Pons (tissue), 1 donor: ENCODE data around the gene C3orf49.
A peak's percentile ranks its signal among the peaks of the same experiment; 100 is the strongest.

Source experiments
- DNase-seq: peaks from one replicate; pipeline ENCODE4 v3.0.0-alpha.2; 2016; ENCODE audit warnings: low spot score

C3orf49 gene

GRCh38 chr3:63819151-63819398, at the start of gene C3orf49:
Gene C3orf49 (plus strand): TSS chr3:63819299. CDS start chr3:63819472, 173 bp downstream.
- DNase-seq = no peak

GRCh38 chr3:63774781-63775180, 44.3 kb upstream of the C3orf49 start:
- DNase-seq = no peak

GRCh38 chr3:63779227-63779626, 39.9 kb upstream of the C3orf49 start:
- DNase-seq = no peak

- DNase-seq = peak; percentile 40
Measured at GRCh38 chr3:63791974-63792373, 27.1 kb upstream of the C3orf49 start.

GRCh38 chr3:63795438-63795837, 23.7 kb upstream of the C3orf49 start:
- no peak for DNase-seq

GRCh38 chr3:63798544-63798943, 20.6 kb upstream of the C3orf49 start:
- DNase-seq = no peak

- DNase-seq = no peak
Measured at GRCh38 chr3:63798949-63799348, 20.1 kb upstream of the C3orf49 start.

- no peak for DNase-seq
Measured at GRCh38 chr3:63800097-63800496, 19.0 kb upstream of the C3orf49 start.

GRCh38 chr3:63803911-63804310, 15.2 kb upstream of the C3orf49 start:
- no peak for DNase-seq

- DNase-seq = peak; percentile 15
Measured at GRCh38 chr3:63807961-63808565, 11.0 kb upstream of the C3orf49 start.

- DNase-seq = no peak
Measured at GRCh38 chr3:63808633-63809032, 10.5 kb upstream of the C3orf49 start.

GRCh38 chr3:63809607-63810006, 9.5 kb upstream of the C3orf49 start:
- no peak for DNase-seq

GRCh38 chr3:63814237-63814636, 4.9 kb upstream of the C3orf49 start:
- DNase-seq = no peak

GRCh38 chr3:63817225-63817624, 1.9 kb upstream of the C3orf49 start:
- DNase-seq = no peak

GRCh38 chr3:63818282-63819150, 583 bp upstream of the C3orf49 start:
- DNase-seq = peak; percentile 68

- no peak for DNase-seq
Measured at GRCh38 chr3:63824309-63824708, 5.2 kb downstream of the C3orf49 start.

GRCh38 chr3:63830526-63830925, 11.4 kb downstream of the C3orf49 start:
- DNase-seq = no peak

GRCh38 chr3:63832395-63832794, 13.3 kb downstream of the C3orf49 start:
- DNase-seq = no peak

GRCh38 chr3:63841704-63842103, 22.6 kb downstream of the C3orf49 start:
- DNase-seq = no peak

GRCh38 chr3:63842127-63842526, 23.0 kb downstream of the C3orf49 start:
- DNase-seq = no peak

- DNase-seq = no peak
Measured at GRCh38 chr3:63845215-63845614, 26.1 kb downstream of the C3orf49 start.

GRCh38 chr3:63847718-63848450, 28.8 kb downstream of the C3orf49 start:
- no peak for DNase-seq

GRCh38 chr3:63849175-63849574, 30.1 kb downstream of the C3orf49 start:
- no peak for DNase-seq
